Kasumi-1 (cell line): ENCODE data around the gene CCNH.

Source experiments
- DNase-seq, 2 experiments: peaks; one replicate each; lab custom pipeline; 2025; lab: John Stamatoyannopoulos, UW

CCNH gene

GRCh38 chr5:87412630-87413342 is at the start of gene CCNH:
Gene CCNH, minus strand, starts transcription at chr5:87412930. Its CDS starts 136 bp downstream, at chr5:87412794.
- peak; percentile 98 to 99 for DNase-seq

- DNase-seq = no peak
Observed at GRCh38 chr5:87457706-87458105, 45.0 kb upstream of the CCNH start.

- no peak for DNase-seq
Observed at GRCh38 chr5:87453801-87454200, 41.1 kb upstream of the CCNH start.

GRCh38 chr5:87452837-87453236 is 40.1 kb upstream of the CCNH start:
- DNase-seq = no peak

- no peak for DNase-seq
Observed at GRCh38 chr5:87442419-87442818, 29.7 kb upstream of the CCNH start.

GRCh38 chr5:87438231-87438630 is 25.5 kb upstream of the CCNH start:
- DNase-seq = no peak

GRCh38 chr5:87437724-87438123 is 25.0 kb upstream of the CCNH start:
- DNase-seq = no peak

GRCh38 chr5:87435144-87435694 is 22.5 kb upstream of the CCNH start:
- peak in 1 of 2 experiments; percentile 20 for DNase-seq

- no peak for DNase-seq
Observed at GRCh38 chr5:87434461-87434860, 21.7 kb upstream of the CCNH start.

- no peak for DNase-seq
Observed at GRCh38 chr5:87433945-87434344, 21.2 kb upstream of the CCNH start.

- DNase-seq = no peak
Observed at GRCh38 chr5:87432460-87432859, 19.7 kb upstream of the CCNH start.

GRCh38 chr5:87430863-87431457 is 18.2 kb upstream of the CCNH start:
- DNase-seq = no peak

- no peak for DNase-seq
Observed at GRCh38 chr5:87423755-87424154, 11.0 kb upstream of the CCNH start.

GRCh38 chr5:87421307-87421706 is 8.6 kb upstream of the CCNH start:
- no peak for DNase-seq

- DNase-seq = no peak
Observed at GRCh38 chr5:87418506-87418905, 5.8 kb upstream of the CCNH start.

GRCh38 chr5:87413343-87413645 is 564 bp upstream of the CCNH start:
- peak; percentile 29 to 38 for DNase-seq

- peak; percentile 68 to 70 for DNase-seq
Observed at GRCh38 chr5:87411973-87412629, 629 bp downstream of the CCNH start.

- no peak for DNase-seq
Observed at GRCh38 chr5:87411586-87411972, 1.2 kb downstream of the CCNH start.

GRCh38 chr5:87410931-87411330 is 1.8 kb downstream of the CCNH start:
- DNase-seq = no peak

GRCh38 chr5:87408204-87408603 is 4.5 kb downstream of the CCNH start:
- no peak for DNase-seq

- no peak for DNase-seq
Observed at GRCh38 chr5:87405472-87406155, 7.1 kb downstream of the CCNH start.

- DNase-seq = no peak
Observed at GRCh38 chr5:87404359-87404758, 8.4 kb downstream of the CCNH start.

- DNase-seq = no peak
Observed at GRCh38 chr5:87403899-87404298, 8.8 kb downstream of the CCNH start.
